Pancreas (tissue), 10 donors: ENCODE measurements around the gene SCEL. TPM values are rescaled to one million over a fixed set of nuclear protein-coding genes. Genes with fewer than 3 reads are reported as not detected.

ENCODE experiments used
- ATAC-seq, 4 donors: fragments of 200-7000 bp; cut with Tn5 transposase; one replicate each; pipeline versions ENCODE4 v1.8.0 to v1.9.1; 2020; ENCODE audit warnings: mild to moderate bottlenecking in 4 of 4, moderate library complexity in 4 of 4
- DNase-seq, 6 donors: peaks; one replicate each; pipeline ENCODE4 v3.0.0-alpha.2; 2020
- FAIRE-seq: peaks from 2 replicates; lab custom pipeline; 2012; peaks lifted over from hg19 to GRCh38; lab: Jason Lieb, UNC
- H3K27ac ChIP-seq, 4 donors: fragments of 200-600 bp; sonication (generic); 1 replicate in 3 of 4; 2 replicates in 1 of 4; pipeline versions ENCODE4 v1.5.0 to v1.8.0; 2020
- H3K27me3 ChIP-seq, 4 donors: fragments of 200-600 bp; one replicate each; pipeline ENCODE4 v1.8.0; 2021
- H3K36me3 ChIP-seq, 3 donors: fragments of 200-600 bp; sonication (generic) in 1 of 3; one replicate each; pipeline versions ENCODE4 v1.5.0 to v1.8.0; 2020 to 2021
- H3K4me1 ChIP-seq, 3 donors: fragments of 200-600 bp; one replicate each; pipeline ENCODE4 v1.8.0; 2021
- H3K4me3 ChIP-seq, 4 donors: fragments of 200-600 bp; sonication (generic) in 2 of 4; one replicate each; pipeline versions ENCODE4 v1.5.0 to v1.8.0; 2020 to 2021
- H3K9me3 ChIP-seq, 4 donors: fragments of 200-600 bp; one replicate each; pipeline ENCODE4 v1.8.0; 2021
- CTCF ChIP-seq, 4 donors: fragments of 200-600 bp; sonication (generic) in 3 of 4; IDR thresholded peaks; one replicate each; pipeline versions ENCODE4 v1.5.0 to v1.8.0; 2021; ENCODE audit warnings: antibody characterized with exemption in 4 of 4
- WGBS, 2 donors: extraction: QIAGEN DNeasy Blood & Tissue Kit; methylation state at CpG; one replicate each; pipeline ENCODE4 v1.1.7; 2013; 5-methylcytosine and 5-hydroxymethylcytosine counted together
- intact Hi-C, 3 donors: fragments of 100-400 bp; cut with DNase I; formaldehyde crosslinking; loops; one replicate each; pipeline versions ENCODE4 v1.11.1 to v1.14.2; 2022
- polyA plus RNA-seq, 2 donors: library from polyadenylated mRNA; stranded (reverse); fragments of 200-250 nt; gene quantifications; one replicate each; pipeline ENCODE4 v1.2.3, GENCODE V29; 2013
- total RNA-seq, 6 donors: library from RNA; stranded (reverse); fragmentation: NEBNext Ultra II Directional in 4 of 6; extraction: Animal tissue kit (Norgen Biotek cat#: 25700) in 4 of 6; gene quantifications; one replicate each; pipeline versions ENCODE4 v1.2.1 to v1.2.4, GENCODE V29; 2021 to 2023
- donor health status: healthy with polysubstance abuse.
- donor health status: DM: no; HTN: no; CAD: no; lungs with moderate emphysema.
- donor health status: DM: no; HTN: no; CAD: no.
- donor health status: control.
- donor health status: control.
- donor health status: Bipolar disorder and iron deficiency.
- donor health status: DM: yes; HTN: yes; CAD: no.
- donor health status: DM: no; HTN: no; CAD: no.
- donor health status: DM: no; HTN: no; CAD: no.
- donor health status: DM: yes; HTN: yes; CAD: no.

Gene SCEL
- total and polyA plus RNA-seq, 8 donors, result 0.04 to 0.18 (median 0.14) TPM; not detected in 2

- Histone ChIP-seq H3K4me1 (no peaks in the 10 kb centered on the region), H3K27ac (no peak overlapping the region), H3K36me3 (no peaks in the 10 kb centered on the region), H3K9me3 (no peaks in the 10 kb centered on the region), H3K4me3 (no peak overlapping the region), H3K27me3 (no peaks in the 10 kb centered on the region)
- no peak for DNase-seq
- no peak for FAIRE-seq
- ATAC-seq, result no peak
- WGBS, 2 donors, result 55 to 57% methylated on average over 2 of the region's 2 CpGs
- TF ChIP-seq CTCF (IDR thresholded peaks at IDR 0.05), result no peak
- intact Hi-C loops, result no loop called here
Measured at GRCh38 chr13:77532983-77533382, 2.5 kb upstream of the SCEL start.

GRCh38 chr13:77533875-77534788 lies 1.4 kb upstream of the SCEL start:
- intact Hi-C loops, result no loop called here
- Histone ChIP-seq H3K9me3 (no peaks in the 10 kb centered on the region), H3K36me3 (no peaks in the 10 kb centered on the region), H3K4me3 (no peak overlapping the region), H3K27ac (no peak overlapping the region), H3K4me1 (no peaks in the 10 kb centered on the region), H3K27me3 (no peaks in the 10 kb centered on the region)
- ATAC-seq (no peak), DNase-seq (no peak), FAIRE-seq (no peak)
- 56 to 71% methylated on average over 7 of the region's 7 CpGs for WGBS, 2 donors
- TF ChIP-seq CTCF (IDR thresholded peaks at IDR 0.05), result no peak

DNA sequence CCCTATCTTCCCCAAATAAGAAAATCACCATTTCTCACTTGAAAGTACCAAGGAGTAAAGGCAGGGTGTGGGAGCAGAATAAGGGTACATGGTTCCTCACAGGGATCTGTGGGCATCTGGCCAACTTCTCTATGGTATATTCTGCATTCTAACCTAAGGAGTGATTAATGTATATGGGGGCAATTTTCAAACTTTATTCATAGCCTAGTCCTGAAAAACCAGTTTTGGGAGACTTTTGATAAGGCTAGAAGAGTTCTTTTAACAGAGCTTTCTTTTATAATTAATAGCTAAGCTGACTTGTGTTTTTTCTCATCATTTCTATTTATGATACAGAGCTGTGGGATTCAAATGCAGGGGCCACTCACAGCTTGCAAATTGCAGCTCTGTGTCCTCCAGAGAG lies 852 bp downstream of the SCEL start:
- H3K27ac ChIP-seq, result no peak overlapping the region
- DNase-seq, result no peak
- H3K4me1 ChIP-seq, result no peaks in the 10 kb centered on the region
- no peak for TF ChIP-seq CTCF (IDR thresholded peaks at IDR 0.05)
- FAIRE-seq, result no peak
- H3K4me3 ChIP-seq, result no peak overlapping the region
- H3K9me3 ChIP-seq, result no peaks in the 10 kb centered on the region
- no peaks in the 10 kb centered on the region for H3K27me3 ChIP-seq
- intact Hi-C loops, result no loop called here
- ATAC-seq, result no peak
- no peaks in the 10 kb centered on the region for H3K36me3 ChIP-seq

GRCh38 chr13:77537289-77537919 lies 1.9 kb downstream of the SCEL start:
- DNase-seq (no peak), ATAC-seq (no peak), FAIRE-seq (no peak)
- TF ChIP-seq CTCF (IDR thresholded peaks at IDR 0.05), result no peak
- no peaks in the 10 kb centered on the region for H3K27me3 ChIP-seq
- H3K4me3 ChIP-seq, result no peak overlapping the region
- no peaks in the 10 kb centered on the region for H3K4me1 ChIP-seq
- H3K36me3 ChIP-seq, result no peaks in the 10 kb centered on the region
- WGBS, 2 donors, result 61% methylated on average over 7 of the region's 7 CpGs
- intact Hi-C loops, result no loop called here
- no peaks in the 10 kb centered on the region for H3K9me3 ChIP-seq
- H3K27ac ChIP-seq, result no peak overlapping the region

DNA sequence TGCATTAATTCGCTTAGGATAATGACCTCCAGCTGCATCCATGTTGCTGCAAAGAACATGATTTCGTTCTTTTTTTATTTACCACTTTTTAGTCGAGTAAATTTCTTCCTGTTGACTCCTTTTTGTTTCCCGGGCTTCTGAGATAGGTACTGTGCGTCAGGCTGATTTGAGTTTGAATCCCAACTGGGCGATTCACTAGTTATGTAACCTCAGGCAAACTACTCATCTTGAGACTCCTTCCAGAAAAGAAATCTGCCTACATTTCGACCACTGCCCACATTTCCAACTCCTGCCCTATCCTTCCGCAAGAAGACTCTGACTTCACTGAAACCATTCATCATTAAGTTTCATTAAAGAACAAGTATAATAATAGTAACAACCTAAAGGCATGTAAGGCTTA lies 8.2 kb downstream of the SCEL start:
- Histone ChIP-seq H3K4me3 (no peak overlapping the region), H3K36me3 (no peaks in the 10 kb centered on the region), H3K4me1 (peaks cover 0 to 7% (median 0%) of the 10 kb centered on the region in 3 donors), H3K27me3 (no peaks in the 10 kb centered on the region), H3K27ac (no peak overlapping the region), H3K9me3 (no peaks in the 10 kb centered on the region)
- ATAC-seq (no peak), DNase-seq (no peak), FAIRE-seq (no peak)
- intact Hi-C loops, result no loop called here
- no peak for TF ChIP-seq CTCF (IDR thresholded peaks at IDR 0.05)
- 73 to 82% methylated on average over 8 of the region's 8 CpGs for WGBS, 2 donors
